ENCODE results near the gene CCDC85C.

The CCDC85C gene

GRCh38 chr14:99484106-99484505, 119.9 kb downstream of the CCDC85C start:
- H3K4me1 ChIP-seq: peaks cover 0 to 32% (median 20%) of the 10 kb centered on the region in 4 donors
- no peak overlapping the region for H3K4me3 ChIP-seq
- H3K36me3 ChIP-seq: no peaks in the 10 kb centered on the region
- no peak for DNase-seq
- intact Hi-C loops (cut with DNase I; ENCODE audit: low total_unique reads): loop anchor here (5.0 kb wide), 1 partner anchor 113 kb away; no protein-coding TSS in a partner anchor
- H3K27ac ChIP-seq: no peak overlapping the region
- TF ChIP-seq, protein P1, sequence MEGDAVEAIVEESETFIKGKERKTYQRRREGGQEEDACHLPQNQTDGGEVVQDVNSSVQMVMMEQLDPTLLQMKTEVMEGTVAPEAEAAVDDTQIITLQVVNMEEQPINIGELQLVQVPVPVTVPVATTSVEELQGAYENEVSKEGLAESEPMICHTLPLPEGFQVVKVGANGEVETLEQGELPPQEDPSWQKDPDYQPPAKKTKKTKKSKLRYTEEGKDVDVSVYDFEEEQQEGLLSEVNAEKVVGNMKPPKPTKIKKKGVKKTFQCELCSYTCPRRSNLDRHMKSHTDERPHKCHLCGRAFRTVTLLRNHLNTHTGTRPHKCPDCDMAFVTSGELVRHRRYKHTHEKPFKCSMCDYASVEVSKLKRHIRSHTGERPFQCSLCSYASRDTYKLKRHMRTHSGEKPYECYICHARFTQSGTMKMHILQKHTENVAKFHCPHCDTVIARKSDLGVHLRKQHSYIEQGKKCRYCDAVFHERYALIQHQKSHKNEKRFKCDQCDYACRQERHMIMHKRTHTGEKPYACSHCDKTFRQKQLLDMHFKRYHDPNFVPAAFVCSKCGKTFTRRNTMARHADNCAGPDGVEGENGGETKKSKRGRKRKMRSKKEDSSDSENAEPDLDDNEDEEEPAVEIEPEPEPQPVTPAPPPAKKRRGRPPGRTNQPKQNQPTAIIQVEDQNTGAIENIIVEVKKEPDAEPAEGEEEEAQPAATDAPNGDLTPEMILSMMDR (IDR thresholded peaks at IDR 0.05): no peak
- no peaks in the 10 kb centered on the region for H3K9me3 ChIP-seq
- no peaks in the 10 kb centered on the region for H3K27me3 ChIP-seq

- peak in 1 of 2 donors; percentile 27 for DNase-seq
- intact Hi-C loops (cut with DNase I; ENCODE audit: low total_unique reads): loop anchor here (1.0 to 5.0 kb wide), 2 partner anchors 50 to 116 kb away; no protein-coding TSS in a partner anchor
Measured at GRCh38 chr14:99481745-99482099, 122.3 kb downstream of the CCDC85C start.

DNA sequence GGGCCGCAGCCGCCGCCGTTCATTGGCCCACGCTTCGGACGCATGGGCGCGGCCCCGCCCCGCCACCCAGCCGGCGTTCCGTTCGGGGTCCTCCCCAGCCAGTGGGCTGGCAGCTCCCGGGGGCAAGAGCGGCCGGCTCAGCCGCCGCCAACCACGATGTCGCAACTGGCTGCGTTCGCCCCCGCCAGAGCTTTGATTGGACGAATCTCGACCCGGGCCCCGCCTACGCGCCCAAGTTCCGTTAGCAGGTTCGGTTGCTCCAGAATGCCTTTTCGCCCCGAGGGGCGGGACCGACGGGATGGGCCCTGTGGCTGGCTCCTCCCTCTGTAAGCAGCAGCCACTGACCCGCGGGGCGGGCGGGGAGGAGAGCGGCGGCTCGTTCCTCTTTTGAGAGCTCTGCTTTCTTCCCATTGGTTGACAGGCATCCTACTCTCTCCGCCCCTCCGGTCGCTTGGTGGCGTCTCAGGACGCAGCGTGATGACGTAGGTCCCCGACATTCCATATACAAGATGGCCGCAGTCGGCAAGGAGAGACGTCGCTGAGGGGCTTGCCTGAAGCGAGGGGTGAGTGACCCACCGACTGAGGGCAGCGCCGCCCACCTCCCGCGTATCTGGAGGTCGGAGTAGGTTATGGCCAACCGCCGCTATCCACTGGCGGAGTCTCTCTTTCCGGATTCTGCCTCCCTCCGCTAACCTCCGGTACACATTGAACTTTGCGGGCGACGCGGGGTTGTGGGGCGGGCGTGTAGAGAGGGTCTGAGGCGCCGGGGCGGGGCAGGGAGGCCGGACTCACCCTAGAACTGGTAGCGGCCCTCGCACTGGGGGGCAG, 122.9 kb downstream of the CCDC85C start, which contains the start of gene CCNK:
Gene CCNK (plus strand): TSS at position 493 of the 828 bp plus-strand sequence. CDS start 11,269 bp downstream, outside the sequence.
- H3K27ac ChIP-seq: peak within 1 kb of the TSS; percentile 94
- H3K27me3 ChIP-seq: no peaks in the 10 kb centered on the region
- peak; percentile 100 for DNase-seq
- intact Hi-C loops (cut with DNase I; ENCODE audit: low total_unique reads): loop anchor here (1.0 to 5.0 kb wide), 2 partner anchors 50 to 116 kb away; no protein-coding TSS in a partner anchor
- peak within 1 kb of the TSS; percentile 73 to 97 for H3K4me3 ChIP-seq
- TF ChIP-seq, protein P1 (IDR thresholded peaks at IDR 0.05): no peak
- H3K36me3 ChIP-seq: no peaks in the 10 kb centered on the region
- H3K4me1 ChIP-seq: peaks cover 0 to 41% (median 30%) of the 10 kb centered on the region in 4 donors
- H3K9me3 ChIP-seq: no peaks in the 10 kb centered on the region

More at GRCh38 chr14:99481745-99482099, 122.3 kb downstream of the CCDC85C start:
- H3K36me3 ChIP-seq: no peaks in the 10 kb centered on the region
- H3K27ac ChIP-seq: peak overlapping the region; percentile 94
- peaks cover 0 to 41% (median 30%) of the 10 kb centered on the region in 4 donors for H3K4me1 ChIP-seq
- H3K4me3 ChIP-seq: peak overlapping the region; percentile 73 to 97
- TF ChIP-seq, protein P1 (IDR thresholded peaks at IDR 0.05): no peak
- H3K27me3 ChIP-seq: no peaks in the 10 kb centered on the region
- no peaks in the 10 kb centered on the region for H3K9me3 ChIP-seq

- DNase-seq: peak; percentile 67 to 85
- peaks cover 0 to 41% (median 30%) of the 10 kb centered on the region in 4 donors for H3K4me1 ChIP-seq
- no peaks in the 10 kb centered on the region for H3K27me3 ChIP-seq
- H3K9me3 ChIP-seq: no peaks in the 10 kb centered on the region
- H3K27ac ChIP-seq: peak within 1 kb of the TSS; percentile 94
- H3K4me3 ChIP-seq: peak within 1 kb of the TSS; percentile 73 to 97
- H3K36me3 ChIP-seq: no peaks in the 10 kb centered on the region
- TF ChIP-seq, protein P1 (IDR thresholded peaks at IDR 0.05): no peak
- intact Hi-C loops (cut with DNase I; ENCODE audit: low total_unique reads): loop anchor here (5.0 kb wide), 1 partner anchor 117 kb away; no protein-coding TSS in a partner anchor
Measured at GRCh38 chr14:99479906-99480869, 123.8 kb downstream of the CCDC85C start, which contains the start of gene SETD3. SETD3 (minus strand) TSS chr14:99480859; CDS start chr14:99465805, 15,054 bp downstream.

Measured in tibial artery (tissue), 4 donors.